Osteocyte (in vitro differentiated cells): ENCODE data around the gene ALK. TPM values are rescaled to one million over a fixed set of nuclear protein-coding genes. Genes with fewer than 3 reads are reported as not detected.

ENCODE experiments used
- DNase-seq: peaks from one replicate; pipeline ENCODE4 v3.0.0; 2021; ENCODE audit warnings: mixed read lengths; ENCODE audit not compliant: unreplicated experiment; ENCODE audit errors: extremely low spot score
- H3K27ac Mint-ChIP-seq: one replicate; pipeline ENCODE4 v1.8.0; 2021; ENCODE audit warnings: mild to moderate bottlenecking, mixed read lengths; ENCODE audit not compliant: unreplicated experiment
- H3K27me3 Mint-ChIP-seq: one replicate; pipeline ENCODE4 v1.8.0; 2021; ENCODE audit warnings: mixed read lengths; ENCODE audit not compliant: unreplicated experiment
- H3K36me3 Mint-ChIP-seq: one replicate; pipeline ENCODE4 v1.8.0; 2021; ENCODE audit warnings: mixed read lengths; ENCODE audit not compliant: unreplicated experiment
- H3K4me1 Mint-ChIP-seq: one replicate; pipeline ENCODE4 v1.8.0; 2021; ENCODE audit warnings: mixed read lengths; ENCODE audit not compliant: unreplicated experiment
- H3K4me3 Mint-ChIP-seq: one replicate; pipeline ENCODE4 v1.8.0; 2021; ENCODE audit warnings: mild to moderate bottlenecking, moderate library complexity, mixed read lengths; ENCODE audit not compliant: unreplicated experiment
- H3K9me3 Mint-ChIP-seq: one replicate; pipeline ENCODE4 v1.8.0; 2021; ENCODE audit warnings: mixed read lengths; ENCODE audit not compliant: unreplicated experiment
- CTCF ChIP-seq: fragments of 200-600 bp; sonication (generic); IDR thresholded peaks from 2 replicates; pipeline ENCODE4 v1.5.0; 2021; ENCODE audit warnings: antibody characterized with exemption, mild to moderate bottlenecking, moderate library complexity
- total RNA-seq: library from RNA; stranded (reverse); gene quantifications from 2 replicates; pipeline ENCODE4 v1.2.1, GENCODE V29; 2021

Gene ALK
- total RNA-seq, 1 donor from 2014 or later, result not detected

DNA sequence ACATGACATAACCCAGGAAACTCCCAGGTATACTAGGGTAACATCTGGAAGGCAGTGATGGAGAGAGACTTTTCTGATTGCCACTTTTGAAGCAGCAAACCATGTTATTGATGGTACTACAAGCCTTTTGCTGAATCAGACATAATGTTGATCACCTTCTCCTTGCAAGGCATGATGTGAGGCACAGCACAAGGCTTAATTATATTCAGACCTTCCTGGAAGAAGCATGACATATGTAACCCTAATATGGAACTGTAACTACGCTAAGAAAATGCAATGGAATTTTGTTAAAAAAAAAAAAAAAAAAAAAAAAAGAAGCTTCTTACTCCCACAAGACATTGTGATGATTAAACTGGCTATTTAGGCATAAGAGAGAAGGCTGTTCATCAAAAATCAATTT is 145.4 kb downstream of the ALK start:
- Mint-ChIP-seq H3K4me3 (no peak overlapping the region), H3K36me3 (no peaks in the 10 kb centered on the region), H3K4me1 (no peaks in the 10 kb centered on the region), H3K27me3 (peaks cover 2% of the 10 kb centered on the region), H3K27ac (no peak overlapping the region), H3K9me3 (no peaks in the 10 kb centered on the region)
- TF ChIP-seq CTCF, result no peak
- DNase-seq, result no peak

- H3K27ac Mint-ChIP-seq, result no peak overlapping the region
- peaks cover 2% of the 10 kb centered on the region for H3K27me3 Mint-ChIP-seq
- no peaks in the 10 kb centered on the region for H3K9me3 Mint-ChIP-seq
- H3K4me3 Mint-ChIP-seq, result no peak overlapping the region
- H3K4me1 Mint-ChIP-seq, result no peaks in the 10 kb centered on the region
- H3K36me3 Mint-ChIP-seq, result no peaks in the 10 kb centered on the region
- TF ChIP-seq CTCF, result no peak
- DNase-seq, result no peak
Observed at GRCh38 chr2:29774624-29775023, 146.8 kb downstream of the ALK start.

- Mint-ChIP-seq H3K27ac (no peak overlapping the region), H3K27me3 (peaks cover 2% of the 10 kb centered on the region), H3K4me3 (no peak overlapping the region), H3K4me1 (no peaks in the 10 kb centered on the region), H3K9me3 (no peaks in the 10 kb centered on the region), H3K36me3 (no peaks in the 10 kb centered on the region)
- TF ChIP-seq CTCF, result no peak
- DNase-seq, result no peak
Observed at GRCh38 chr2:29770846-29771245, 150.5 kb downstream of the ALK start.

- Mint-ChIP-seq H3K27ac (no peak overlapping the region), H3K9me3 (no peaks in the 10 kb centered on the region), H3K36me3 (no peaks in the 10 kb centered on the region), H3K4me1 (no peaks in the 10 kb centered on the region), H3K4me3 (no peak overlapping the region), H3K27me3 (no peaks in the 10 kb centered on the region)
- no peak for TF ChIP-seq CTCF
- DNase-seq, result no peak
Observed at GRCh38 chr2:29769847-29770246, 151.5 kb downstream of the ALK start.

DNA sequence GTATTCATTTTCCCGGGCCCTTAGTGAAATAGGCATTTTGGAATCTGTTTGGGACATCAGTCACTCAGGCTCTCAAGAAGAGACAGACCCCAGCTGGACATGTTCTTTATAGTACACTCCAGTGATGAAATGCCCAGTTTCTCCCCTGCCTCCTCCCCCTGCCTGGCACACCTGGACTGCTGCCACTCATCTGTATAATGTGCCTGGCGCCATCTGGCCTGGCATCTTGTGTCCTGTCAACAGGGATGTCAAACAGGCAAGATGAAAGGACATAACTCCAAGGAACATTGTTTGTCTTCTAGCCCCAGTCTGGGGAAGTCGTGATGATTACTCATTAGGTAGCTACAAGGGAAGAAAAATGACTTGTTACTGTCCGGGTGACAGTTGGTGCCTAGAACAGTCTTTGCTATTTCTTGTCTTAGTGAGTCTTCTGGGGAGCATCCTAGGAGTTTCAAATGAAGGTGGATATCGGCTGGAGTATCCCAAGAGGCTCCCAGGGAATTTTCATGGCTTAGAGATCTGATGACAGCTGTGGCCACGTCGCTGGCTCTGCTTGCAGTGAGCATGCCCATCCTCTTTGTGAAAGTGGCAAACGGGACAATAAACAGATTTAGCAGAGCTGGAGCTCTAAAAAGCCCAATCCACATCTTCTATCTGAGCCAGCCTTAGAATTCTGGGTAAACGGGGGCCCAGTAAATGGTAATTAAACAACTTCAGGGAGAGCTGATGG is 153.6 kb downstream of the ALK start:
- Mint-ChIP-seq H3K27me3 (no peaks in the 10 kb centered on the region), H3K9me3 (no peaks in the 10 kb centered on the region), H3K4me1 (no peaks in the 10 kb centered on the region), H3K4me3 (no peak overlapping the region), H3K27ac (no peak overlapping the region), H3K36me3 (no peaks in the 10 kb centered on the region)
- TF ChIP-seq CTCF, result no peak
- DNase-seq, result no peak
